GM19324 (cell line): Measurements from ENCODE around the gene MAST4.
A peak's percentile ranks its signal among the peaks of the same experiment; 100 is the strongest.

Experiments
- ATAC-seq: cut with Tn5 transposase; IDR thresholded peaks from one replicate; pipeline ENCODE4 v1.9.1; 2021; ENCODE audit warnings: mild to moderate bottlenecking, moderate library complexity; ENCODE audit not compliant: unreplicated experiment, low FRiP score

The MAST4 gene

GRCh38 chr5:66595756-66596635 is at the start of gene MAST4:
Gene MAST4 (plus strand): TSS chr5:66596393. CDS start chr5:66596656, 263 bp downstream.
- peak; percentile 100 for ATAC-seq

GRCh38 chr5:66546541-66546940 is 49.7 kb upstream of the MAST4 start:
- ATAC-seq, result no peak

- no peak for ATAC-seq
Measured at GRCh38 chr5:66551338-66551737, 44.9 kb upstream of the MAST4 start.

- ATAC-seq, result no peak
Measured at GRCh38 chr5:66551945-66552344, 44.2 kb upstream of the MAST4 start.

GRCh38 chr5:66553368-66553912 is 42.8 kb upstream of the MAST4 start:
- ATAC-seq, result no peak

GRCh38 chr5:66553916-66554575 is 42.1 kb upstream of the MAST4 start:
- peak; percentile 93 for ATAC-seq

- ATAC-seq, result no peak
Measured at GRCh38 chr5:66554884-66555283, 41.3 kb upstream of the MAST4 start.

GRCh38 chr5:66558560-66558959 is 37.6 kb upstream of the MAST4 start:
- ATAC-seq, result no peak

GRCh38 chr5:66560371-66560770 is 35.8 kb upstream of the MAST4 start:
- ATAC-seq, result no peak

- ATAC-seq, result no peak
Measured at GRCh38 chr5:66561256-66561990, 34.8 kb upstream of the MAST4 start.

GRCh38 chr5:66565878-66566277 is 30.3 kb upstream of the MAST4 start:
- no peak for ATAC-seq

- ATAC-seq, result no peak
Measured at GRCh38 chr5:66567474-66567873, 28.7 kb upstream of the MAST4 start.

GRCh38 chr5:66570201-66570600 is 26.0 kb upstream of the MAST4 start:
- ATAC-seq, result no peak

GRCh38 chr5:66573733-66574132 is 22.5 kb upstream of the MAST4 start:
- ATAC-seq, result no peak

GRCh38 chr5:66582499-66583165 is 13.6 kb upstream of the MAST4 start:
- ATAC-seq, result no peak

GRCh38 chr5:66585291-66585690 is 10.9 kb upstream of the MAST4 start:
- ATAC-seq, result no peak

- ATAC-seq, result no peak
Measured at GRCh38 chr5:66587771-66588170, 8.4 kb upstream of the MAST4 start.

- ATAC-seq, result peak; percentile 19
Measured at GRCh38 chr5:66596636-66597182, 516 bp downstream of the MAST4 start.

GRCh38 chr5:66597183-66597757 is 1.1 kb downstream of the MAST4 start:
- ATAC-seq, result no peak

- no peak for ATAC-seq
Measured at GRCh38 chr5:66602621-66603020, 6.4 kb downstream of the MAST4 start.
